NCI-H82 treated with DMSO at 0.1 percent for 48 hours (cell line): ENCODE results near the gene TP53INP2.
"Not testable (repeated sequence)": the region's sequence is repeated elsewhere in the genome, so short reads cannot be mapped to it uniquely, and the experiment has no call there.

ENCODE experiments used
- DNase-seq: peaks from one replicate; lab custom pipeline; 2025; ENCODE audit not compliant: unreplicated experiment; lab: John Stamatoyannopoulos, UW

TP53INP2 gene

GRCh38 chr20:34720266-34720665, 16.1 kb downstream of the TP53INP2 start:
- no peak for DNase-seq

- DNase-seq: not testable (repeated sequence)
These were observed 18.4 kb downstream of the TP53INP2 start for GRCh38 chr20:34722560-34722959.

GRCh38 chr20:34724172-34724571, 20.0 kb downstream of the TP53INP2 start:
- DNase-seq: no peak

- DNase-seq: no peak
These were observed 25.3 kb downstream of the TP53INP2 start for GRCh38 chr20:34729416-34729815.

- no peak for DNase-seq
These were observed 28.4 kb downstream of the TP53INP2 start for GRCh38 chr20:34732523-34732922.

GRCh38 chr20:34736106-34736735, 32.1 kb downstream of the TP53INP2 start:
- no peak for DNase-seq

- no peak for DNase-seq
These were observed 38.9 kb downstream of the TP53INP2 start for GRCh38 chr20:34743039-34743438.

GRCh38 chr20:34744340-34744739, 40.2 kb downstream of the TP53INP2 start:
- no peak for DNase-seq

GRCh38 chr20:34744847-34745246, 40.7 kb downstream of the TP53INP2 start:
- no peak for DNase-seq

GRCh38 chr20:34746674-34747073, 42.5 kb downstream of the TP53INP2 start:
- no peak for DNase-seq

GRCh38 chr20:34747479-34747878, 43.3 kb downstream of the TP53INP2 start:
- DNase-seq: no peak

- DNase-seq: no peak
These were observed 44.6 kb downstream of the TP53INP2 start for GRCh38 chr20:34748709-34749108.

- DNase-seq: no peak
These were observed 46.3 kb downstream of the TP53INP2 start for GRCh38 chr20:34750484-34750883.

- DNase-seq: no peak
These were observed 47.3 kb downstream of the TP53INP2 start for GRCh38 chr20:34751453-34751852.

- no peak for DNase-seq
These were observed 49.7 kb downstream of the TP53INP2 start for GRCh38 chr20:34753706-34754461.

- no peak for DNase-seq
These were observed 50.5 kb downstream of the TP53INP2 start for GRCh38 chr20:34754611-34755010.

GRCh38 chr20:34755367-34755766, 51.2 kb downstream of the TP53INP2 start:
- no peak for DNase-seq

GRCh38 chr20:34762031-34762555, 57.9 kb downstream of the TP53INP2 start:
- DNase-seq: no peak
